GM10266 (cell line): Measurements from ENCODE around the gene USP6NL.

Experiments used
- DNase-seq: peaks from one replicate; pipeline ENCODE4 v3.0.0; 2012; ENCODE audit errors: extremely low spot score
- CTCF ChIP-seq: IDR thresholded peaks from 2 replicates; pipeline ENCODE4 v1.5.1; 2012; ENCODE audit warnings: mild to moderate bottlenecking, low read depth; ENCODE audit not compliant: control insufficient read depth, insufficient read depth; ENCODE audit errors: missing control alignments

The USP6NL gene

GRCh38 chr10:11407939-11408338 lies 203.5 kb downstream of the USP6NL start:
- no peak for TF ChIP-seq CTCF
- DNase-seq: no peak

GRCh38 chr10:11406746-11407145 lies 204.7 kb downstream of the USP6NL start:
- TF ChIP-seq CTCF: no peak

GRCh38 chr10:11404901-11405300 lies 206.5 kb downstream of the USP6NL start:
- TF ChIP-seq CTCF: no peak
- DNase-seq: no peak

More at GRCh38 chr10:11406746-11407145, 204.7 kb downstream of the USP6NL start:
- DNase-seq: no peak
